SU-DHL-6 (cell line): Measurements from ENCODE around the gene RUNX2.

Experiments
- H2AFZ ChIP-seq: fragments of 200-600 bp; sonication (generic); 2 replicates; pipeline ENCODE4 v1.6.1; 2014; ENCODE audit warnings: low read depth, mild to moderate bottlenecking, moderate library complexity, mixed read lengths, antibody characterized with exemption, low read length; ENCODE audit not compliant: severe bottlenecking
- H3F3A ChIP-seq: fragments of 200-600 bp; shearing (Covaris generic); 2 replicates; pipeline ENCODE4 v1.6.0; 2016; ENCODE audit warnings: antibody characterized with exemption, mild to moderate bottlenecking; ENCODE audit not compliant: insufficient read depth
- H3K27ac ChIP-seq: fragments of 200-600 bp; sonication (generic); 2 replicates; pipeline ENCODE4 v1.5.1; 2016; ENCODE audit warnings: low read depth, mild to moderate bottlenecking, low read length, moderate library complexity, mixed read lengths
- H3K27me3 ChIP-seq: fragments of 200-600 bp; sonication (generic), shearing (Covaris generic); 2 replicates; pipeline ENCODE4 v1.6.0; 2014; ENCODE audit warnings: mild to moderate bottlenecking, low read length
- H3K36me3 ChIP-seq: fragments of 200-600 bp; sonication (generic); 2 replicates; pipeline ENCODE4 v1.6.1; 2014; ENCODE audit warnings: mild to moderate bottlenecking, low read length, mixed read lengths
- H3K4me2 ChIP-seq: fragments of 300-600, 200-600 bp; shearing (Covaris generic), sonication (generic); 2 replicates; pipeline ENCODE4 v1.6.0; 2014; ENCODE audit warnings: low read length, low read depth, mild to moderate bottlenecking; ENCODE audit not compliant: poor library complexity, severe bottlenecking
- H3K4me3 ChIP-seq: fragments of 200-600 bp; sonication (generic); 2 replicates; pipeline ENCODE4 v1.5.1; 2014; ENCODE audit warnings: antibody characterized with exemption, low read length, mild to moderate bottlenecking, mixed read lengths; ENCODE audit not compliant: insufficient read depth, poor library complexity, severe bottlenecking
- H3K79me2 ChIP-seq: fragments of 200-600 bp; sonication (generic); 2 replicates; pipeline ENCODE4 v1.6.1; 2014; ENCODE audit warnings: mild to moderate bottlenecking, low read length, moderate library complexity; ENCODE audit not compliant: insufficient read depth
- H3K9ac ChIP-seq: fragments of 200-600 bp; sonication (generic); 2 replicates; pipeline ENCODE4 v1.7.0; 2014; ENCODE audit warnings: mild to moderate bottlenecking, low read length
- H3K9me2 ChIP-seq: fragments of 200-600 bp; sonication (generic); replicated peaks from 2 replicates; pipeline ENCODE4 v1.6.1; 2014; ENCODE audit warnings: low read length; ENCODE audit not compliant: insufficient read depth
- H3K9me3 ChIP-seq: fragments of 200-600 bp; sonication (generic); 2 replicates; pipeline ENCODE4 v1.6.1; 2014; ENCODE audit warnings: low read length, mixed read lengths; ENCODE audit not compliant: insufficient read depth
- H4K20me1 ChIP-seq: fragments of 200-600 bp; sonication (generic); 2 replicates; pipeline ENCODE4 v1.6.1; 2014; ENCODE audit warnings: low read depth, mild to moderate bottlenecking, antibody characterized with exemption, low read length, moderate library complexity, mixed read lengths
- EZH2phosphoT487 ChIP-seq: fragments of 200-600 bp; sonication (generic), shearing (Covaris generic); conservative IDR thresholded peaks from 2 replicates; pipeline ENCODE4 v1.6.1; 2018; ENCODE audit warnings: mild to moderate bottlenecking, antibody characterized with exemption, low read length, moderate library complexity, mixed read lengths
- TF ChIP-seq, protein P1 (sequence below): fragments of 200-600 bp; sonication (generic); IDR thresholded peaks from one replicate; pipeline ENCODE4 v1.5.1; 2017; ENCODE audit warnings: antibody characterized with exemption, mild to moderate bottlenecking, low read length, moderate library complexity; ENCODE audit not compliant: insufficient read depth, poor library complexity, severe bottlenecking

Gene RUNX2

DNA sequence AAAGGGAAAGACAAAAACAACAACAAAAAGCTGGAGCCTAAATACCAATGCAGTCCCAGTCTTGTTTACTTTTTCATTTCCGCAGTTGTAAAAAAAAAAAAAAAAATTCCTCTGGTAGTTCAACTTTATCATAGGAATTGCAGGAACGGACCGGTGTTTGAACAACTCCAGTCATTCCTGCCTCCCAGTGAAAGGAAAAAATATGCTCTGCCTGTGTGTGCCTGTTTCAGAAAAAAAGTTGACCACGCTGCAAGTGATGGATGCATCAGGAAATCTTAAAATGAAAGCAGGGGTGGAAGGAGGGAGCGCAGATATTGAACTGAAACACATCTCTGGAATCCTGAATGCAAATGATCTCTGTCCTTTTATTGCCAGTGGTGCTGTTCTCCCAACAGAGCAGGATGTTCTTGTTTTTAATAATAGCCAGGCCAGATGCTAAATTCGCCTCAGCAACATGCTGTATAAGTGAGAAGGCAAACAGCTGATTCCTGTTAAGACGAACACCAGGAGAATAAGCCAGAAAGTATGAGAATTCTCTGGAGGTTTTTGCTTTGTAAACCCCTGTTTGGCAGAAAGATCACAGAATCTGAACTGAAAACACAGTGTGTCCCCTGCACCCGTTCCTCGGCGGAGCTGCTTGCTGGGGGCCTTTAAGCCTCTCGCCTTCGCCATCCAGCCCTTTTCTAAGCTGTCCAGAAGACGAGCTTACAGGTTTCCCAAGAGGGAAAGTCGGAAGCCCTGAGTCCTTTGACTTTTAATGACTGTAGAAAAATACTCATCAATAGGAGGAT lies 228.0 kb downstream of the RUNX2 start:
- Histone ChIP-seq H3K27me3 (no peaks in the 10 kb centered on the region), H3K9me3 (no peaks in the 10 kb centered on the region), H3K4me3 (no peak overlapping the region), H3F3A (no peaks in the 10 kb centered on the region), H4K20me1 (no peaks in the 10 kb centered on the region), H3K4me2 (no peak overlapping the region), H3K27ac (no peak overlapping the region), H3K79me2 (no peaks in the 10 kb centered on the region), H3K9me2 (no peaks in the 10 kb centered on the region), H2AFZ (no peak overlapping the region), H3K9ac (no peak overlapping the region), H3K36me3 (no peaks in the 10 kb centered on the region)
- no peak for TF ChIP-seq EZH2phosphoT487
- TF ChIP-seq, protein P1, sequence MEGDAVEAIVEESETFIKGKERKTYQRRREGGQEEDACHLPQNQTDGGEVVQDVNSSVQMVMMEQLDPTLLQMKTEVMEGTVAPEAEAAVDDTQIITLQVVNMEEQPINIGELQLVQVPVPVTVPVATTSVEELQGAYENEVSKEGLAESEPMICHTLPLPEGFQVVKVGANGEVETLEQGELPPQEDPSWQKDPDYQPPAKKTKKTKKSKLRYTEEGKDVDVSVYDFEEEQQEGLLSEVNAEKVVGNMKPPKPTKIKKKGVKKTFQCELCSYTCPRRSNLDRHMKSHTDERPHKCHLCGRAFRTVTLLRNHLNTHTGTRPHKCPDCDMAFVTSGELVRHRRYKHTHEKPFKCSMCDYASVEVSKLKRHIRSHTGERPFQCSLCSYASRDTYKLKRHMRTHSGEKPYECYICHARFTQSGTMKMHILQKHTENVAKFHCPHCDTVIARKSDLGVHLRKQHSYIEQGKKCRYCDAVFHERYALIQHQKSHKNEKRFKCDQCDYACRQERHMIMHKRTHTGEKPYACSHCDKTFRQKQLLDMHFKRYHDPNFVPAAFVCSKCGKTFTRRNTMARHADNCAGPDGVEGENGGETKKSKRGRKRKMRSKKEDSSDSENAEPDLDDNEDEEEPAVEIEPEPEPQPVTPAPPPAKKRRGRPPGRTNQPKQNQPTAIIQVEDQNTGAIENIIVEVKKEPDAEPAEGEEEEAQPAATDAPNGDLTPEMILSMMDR: no peak

DNA sequence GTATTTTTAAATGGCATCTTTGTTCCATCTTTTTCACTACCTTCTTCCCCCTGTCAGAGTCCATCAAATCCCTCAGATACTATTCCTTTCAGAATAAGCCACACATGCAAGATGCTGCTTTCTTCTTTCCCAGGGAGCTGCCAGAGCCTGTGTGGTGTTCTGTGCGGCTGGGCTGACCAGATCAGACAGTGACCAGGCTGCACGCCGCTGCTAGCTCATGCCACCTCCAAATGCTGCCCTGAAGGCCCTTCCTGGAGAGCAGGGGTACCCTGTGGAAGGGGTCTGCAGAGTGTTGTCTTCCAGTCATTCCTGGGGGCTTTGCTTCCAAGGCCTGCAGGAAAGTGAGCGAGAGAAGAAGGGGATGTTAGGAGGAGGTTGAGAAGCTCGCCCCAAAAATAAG lies 228.7 kb downstream of the RUNX2 start:
- Histone ChIP-seq H3K9me3 (no peaks in the 10 kb centered on the region), H3K9me2 (no peaks in the 10 kb centered on the region), H2AFZ (no peak overlapping the region), H3K9ac (no peak overlapping the region), H3K4me2 (no peak overlapping the region), H3K4me3 (no peak overlapping the region), H3K36me3 (no peaks in the 10 kb centered on the region), H4K20me1 (no peaks in the 10 kb centered on the region), H3F3A (no peaks in the 10 kb centered on the region), H3K79me2 (no peaks in the 10 kb centered on the region), H3K27ac (no peak overlapping the region), H3K27me3 (no peaks in the 10 kb centered on the region)
- no peak for TF ChIP-seq EZH2phosphoT487
- TF ChIP-seq, protein P1: no peak

- H3F3A ChIP-seq: no peaks in the 10 kb centered on the region
- no peak overlapping the region for H2AFZ ChIP-seq
- no peak overlapping the region for H3K4me2 ChIP-seq
- no peak overlapping the region for H3K4me3 ChIP-seq
- H3K9me2 ChIP-seq: no peaks in the 10 kb centered on the region
- H3K27me3 ChIP-seq: no peaks in the 10 kb centered on the region
- no peak overlapping the region for H3K27ac ChIP-seq
- H4K20me1 ChIP-seq: no peaks in the 10 kb centered on the region
- no peaks in the 10 kb centered on the region for H3K79me2 ChIP-seq
- no peak overlapping the region for H3K9ac ChIP-seq
- no peaks in the 10 kb centered on the region for H3K9me3 ChIP-seq
- no peaks in the 10 kb centered on the region for H3K36me3 ChIP-seq
- TF ChIP-seq, protein P1: no peak
- no peak for TF ChIP-seq EZH2phosphoT487
Measured at GRCh38 chr6:45557454-45557853, 229.3 kb downstream of the RUNX2 start.
